GM12878 (cell line): ENCODE results near the gene ACYP1. TPM values are rescaled to one million over a fixed set of nuclear protein-coding genes. Genes with fewer than 3 reads are reported as not detected.

Experiments
- ATAC-seq: fragments of 200-7000 bp; cut with Tn5 transposase; 3 replicates; pipeline ENCODE4 v1.9.1; 2020; ENCODE audit warnings: mild to moderate bottlenecking, moderate library complexity
- BruUV-seq: library from RNA; stranded (reverse); fragments of 400-500 nt; replicated peaks from 2 replicates; lab custom pipeline; 2021; lab: Mats Ljungman, UMichigan
- CTCF ChIA-PET: fragments of 300-600 bp; sonication (Branson Sonifier 250); formaldehyde crosslinking; extraction: SDS; loops from one replicate; lab custom pipeline; 2021; ENCODE audit warnings: inconsistent platforms; lab: Yijun Ruan, JAX
- POLR2A ChIA-PET: fragments of 350-600 bp; formaldehyde crosslinking; extraction: SDS; loops from one replicate; lab custom pipeline; 2021; ENCODE audit warnings: inconsistent platforms; lab: Charles Lee
- RAD21 ChIA-PET: fragments of 300-600 bp; sonication (Branson Sonifier 250); formaldehyde crosslinking; loops from one replicate; lab custom pipeline; 2023; ENCODE audit warnings: antibody characterized with exemption; ENCODE audit not compliant: unreplicated experiment; lab: Charles Lee
- SMC1A ChIA-PET: fragments of 300-600 bp; sonication (Branson Sonifier 250); formaldehyde crosslinking; loops from one replicate; lab custom pipeline; 2023; ENCODE audit not compliant: unreplicated experiment, uncharacterized antibody; lab: Charles Lee
- DNase-seq: peaks from one replicate; pipeline ENCODE4 v3.0.0-alpha.2; 2011; ENCODE audit warnings: low read depth, low spot score
- FAIRE-seq: peaks from 3 replicates; lab custom pipeline; 2011; peaks lifted over from hg19 to GRCh38; lab: Jason Lieb, UNC
- H2AFZ ChIP-seq: 2 replicates; pipeline ENCODE4 v1.6.0; 2011; ENCODE audit warnings: low read depth, low read length, control low read depth; ENCODE audit not compliant: control insufficient read depth
- H3K27ac ChIP-seq: 2 replicates; pipeline ENCODE4 v1.5.1; 2011; ENCODE audit warnings: control low read depth; ENCODE audit not compliant: control insufficient read depth, insufficient read depth
- H3K27me3 ChIP-seq, 2 experiments: replicated peaks in 1 of 2; 2 replicates each; pipeline versions ENCODE4 v1.6.0 to v1.6.1; 2011; ENCODE audit warnings: low read length in 1 of 2; ENCODE audit not compliant: control insufficient read depth in 2 of 2, insufficient read depth in 2 of 2
- H3K36me3 ChIP-seq, 2 experiments: 2 replicates each; pipeline ENCODE4 v1.5.1; 2011; ENCODE audit warnings: low read length in 1 of 2; ENCODE audit not compliant: control insufficient read depth in 2 of 2, insufficient read depth in 2 of 2
- H3K4me1 ChIP-seq: 2 replicates; pipeline ENCODE4 v1.6.1; 2011; ENCODE audit warnings: mild to moderate bottlenecking, low read length, moderate library complexity, mixed read lengths; ENCODE audit not compliant: control insufficient read depth, insufficient read depth
- H3K4me2 ChIP-seq: 2 replicates; pipeline ENCODE4 v1.6.0; 2011; ENCODE audit warnings: control low read depth; ENCODE audit not compliant: control insufficient read depth, insufficient read depth
- H3K4me3 ChIP-seq: fragments of 200-600 bp; sonication (generic); 2 replicates; pipeline ENCODE4 v1.5.1; 2016
- H3K79me2 ChIP-seq: 2 replicates; pipeline ENCODE4 v1.6.0; 2011; ENCODE audit warnings: low read length; ENCODE audit not compliant: control insufficient read depth, insufficient read depth
- H3K9ac ChIP-seq: 2 replicates; pipeline ENCODE4 v1.8.0; 2011; ENCODE audit warnings: low read length, control low read depth, mixed read lengths; ENCODE audit not compliant: control insufficient read depth, insufficient read depth
- H3K9me3 ChIP-seq: replicated peaks from 3 replicates; pipeline ENCODE4 v1.5.1; 2011; ENCODE audit warnings: mild to moderate bottlenecking, low read length; ENCODE audit not compliant: control insufficient read depth, insufficient read depth
- H4K20me1 ChIP-seq: 2 replicates; pipeline ENCODE4 v1.6.0; 2011; ENCODE audit not compliant: control insufficient read depth, insufficient read depth
- ASH2L ChIP-seq: fragments of 300-600, 200-600 bp; sonication (generic); IDR thresholded peaks from 2 replicates; pipeline ENCODE4 v1.6.1; 2017; ENCODE audit warnings: low read depth, mild to moderate bottlenecking, borderline replicate concordance
- ATF2 ChIP-seq: IDR thresholded peaks from 2 replicates; pipeline ENCODE4 v1.6.1; 2012; ENCODE audit warnings: low read length, inconsistent platforms
- BCLAF1 ChIP-seq: fragments of 450-650 bp; IDR thresholded peaks from 2 replicates; pipeline ENCODE4 v1.6.1; 2017; ENCODE audit warnings: antibody characterized with exemption, mild to moderate bottlenecking, moderate library complexity
- CEBPZ ChIP-seq: fragments of 150-350 bp; IDR thresholded peaks from 2 replicates; pipeline ENCODE4 v1.6.1; 2016; ENCODE audit warnings: low read depth, low read length
- CHD1 ChIP-seq: IDR thresholded peaks from 2 replicates; pipeline ENCODE4 v1.6.1; 2012; ENCODE audit warnings: low read depth, low read length, improper control_type of control experiment
- MEF2B ChIP-seq: fragments of 450-650 bp; IDR thresholded peaks from 2 replicates; pipeline ENCODE4 v1.6.1; 2018; ENCODE audit warnings: mild to moderate bottlenecking, moderate library complexity; ENCODE audit not compliant: partially characterized antibody, poor library complexity, severe bottlenecking
- MYC ChIP-seq: IDR thresholded peaks from 2 replicates; pipeline ENCODE4 v1.6.1; 2011; ENCODE audit warnings: mild to moderate bottlenecking, low read length, moderate library complexity, inconsistent platforms; ENCODE audit not compliant: insufficient read depth, insufficient replicate concordance, insufficient read length, severe bottlenecking
- NR2C1 ChIP-seq: fragments of 450-650 bp; IDR thresholded peaks from 2 replicates; pipeline ENCODE4 v1.6.1; 2017; ENCODE audit warnings: antibody characterized with exemption, mild to moderate bottlenecking, moderate library complexity
- RAD21 ChIP-seq: IDR thresholded peaks from 2 replicates; pipeline ENCODE4 v1.6.1; 2011; ENCODE audit warnings: mild to moderate bottlenecking, low read depth, low read length, moderate library complexity; ENCODE audit not compliant: insufficient read depth
- SMARCA5 ChIP-seq: fragments of 450-650 bp; IDR thresholded peaks from 2 replicates; pipeline ENCODE4 v1.6.1; 2017; ENCODE audit warnings: mild to moderate bottlenecking
- SREBF1 ChIP-seq: IDR thresholded peaks from 2 replicates; pipeline ENCODE4 v1.6.1; 2012; ENCODE audit warnings: mild to moderate bottlenecking, low read length
- TCF7 ChIP-seq: IDR thresholded peaks from 2 replicates; pipeline ENCODE4 v1.6.1; 2014; ENCODE audit warnings: antibody characterized with exemption, borderline replicate concordance
- WRNIP1 ChIP-seq: IDR thresholded peaks from 2 replicates; pipeline ENCODE4 v1.6.1; 2011; ENCODE audit warnings: low read depth, low read length, improper control_type of control experiment, borderline replicate concordance
- ZBTB33 ChIP-seq: fragments of 450-650 bp; IDR thresholded peaks from 2 replicates; pipeline ENCODE4 v1.6.1; 2017; ENCODE audit warnings: mild to moderate bottlenecking
- WGBS: methylation state at CpG from one replicate; pipeline ENCODE4 v1.1.6; 2016; ENCODE audit warnings: low lambda C conversion rate; ENCODE audit not compliant: insufficient replicate concordance, insufficient coverage; ENCODE audit errors: missing lambda C conversion rate; 5-methylcytosine and 5-hydroxymethylcytosine counted together
- in situ Hi-C: fragments of 300-500 bp; cut with MboI; formaldehyde crosslinking; loops from 9 replicates; pipeline ENCODE4 v1.14.3; 2018; ENCODE audit warnings: mixed read lengths
- intact Hi-C: fragments of 100-400 bp; cut with micrococcal nuclease; formaldehyde crosslinking; loops from one replicate; pipeline ENCODE4 v1.14.2; 2022; ENCODE audit not compliant: unreplicated experiment
- polyA plus RNA-seq, 11 experiments: library from polyadenylated mRNA; depleted of rRNA in 4 of 11; unstranded in 6 of 11; stranded (reverse) in 5 of 11; fragments of >200 nt; fragmentation: Nextera tagmentation in 4 of 11; fragmentation: Illumina TruSeq in 1 of 11; extraction: Ambion mirVana in 4 of 11; extraction: Trizol in 1 of 11; gene quantifications; 1 replicate in 1 of 11; 2 replicates in 10 of 11; pipeline versions ENCODE4 v1.2.1 to v1.2.3, GENCODE V29; 2011 to 2016; ENCODE audit warnings: inconsistent platforms in 2 of 11, missing spikeins in 2 of 11, low read depth in 1 of 11
- total RNA-seq, 4 experiments: library from RNA; depleted of rRNA in 3 of 4; stranded (reverse); fragments of >200 nt in 3 of 4; fragmentation: Illumina TruSeq in 1 of 4; extraction: Trizol in 1 of 4; gene quantifications; 2 replicates each; pipeline versions ENCODE4 v1.2.1 to v1.2.3, GENCODE V29; 2013 to 2021

Gene ACYP1
- total and polyA plus RNA-seq, 10 of the 15 experiments (the other 5 are each of a cell fraction or from before 2014, with no cell fraction given), result 18.2 to 52.6 (median 43.5) TPM

DNA sequence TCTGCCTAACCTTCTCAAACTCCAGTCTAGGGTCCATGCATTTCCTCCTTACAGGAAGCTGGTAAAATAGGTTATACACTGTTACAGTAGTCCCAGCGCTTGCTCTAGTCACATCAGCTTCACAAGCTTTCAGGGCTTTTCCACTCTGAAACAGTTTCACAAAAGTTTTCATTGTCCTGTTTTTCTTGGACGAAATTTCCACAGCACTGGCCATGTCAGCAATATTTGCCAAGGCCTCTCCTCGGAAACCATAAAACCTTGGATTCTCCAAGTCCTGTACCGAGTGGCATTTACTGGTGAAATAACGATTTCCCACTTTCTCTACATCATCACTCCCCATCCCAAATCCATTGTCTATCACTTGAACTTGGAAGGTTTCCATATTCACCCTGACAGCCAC is 14.7 kb downstream of the ACYP1 start:
- ATAC-seq (no peak), FAIRE-seq (no peak), DNase-seq (no peak)
- Histone ChIP-seq H3K4me2 (no peak overlapping the region), H3K79me2 (peaks cover 18% of the 10 kb centered on the region), H3K4me1 (no peaks in the 10 kb centered on the region), H3K4me3 (no peak overlapping the region), H3K27me3 (no peaks in the 10 kb centered on the region), H3K36me3 (no peaks in the 10 kb centered on the region), H2AFZ (no peak overlapping the region), H4K20me1 (no peaks in the 10 kb centered on the region), H3K9me3 (no peaks in the 10 kb centered on the region; the same call in 2 of the 3 replicates), H3K27ac (no peak overlapping the region), H3K9ac (no peak overlapping the region)
- in situ Hi-C loops, result no loop called here
- no TSS peak for BruUV-seq
- ChIA-PET CTCF (interaction anchor here (1.0 to 2.4 kb wide), 10 partner anchors 8 to 143 kb away, joined by 3 to 12 read pairs (median 4); partner anchors contain the start of gene ACYP1), SMC1A (interaction anchor here (0.8 to 2.3 kb wide), 5 partner anchors 15 to 188 kb away, joined by 3 to 14 read pairs (median 3); partner anchors contain the start of gene ACYP1), POLR2A (interaction anchor here (0.9 to 2.4 kb wide), 4 partner anchors 13 to 107 kb away, joined by 3 to 19 read pairs (median 4); partner anchors contain the start of gene ACYP1), RAD21 (interaction anchor here (3.3 kb wide), 1 partner anchor 14 kb away, joined by 13 read pairs; the partner anchor contains the start of gene ACYP1)
- 99% methylated on average over 5 of the region's 5 CpGs for WGBS
- intact Hi-C loops, result no loop called here
- no peak for TF ChIP-seq WRNIP1
- no peak for TF ChIP-seq RAD21
- no peak for TF ChIP-seq SMARCA5
- no peak for TF ChIP-seq MEF2B
- TF ChIP-seq ATF2, result no peak
- TF ChIP-seq ASH2L, result no peak
- no peak for TF ChIP-seq ZBTB33
- TF ChIP-seq NR2C1, result no peak
- no peak for TF ChIP-seq MYC
- TF ChIP-seq CHD1, result no peak
- TF ChIP-seq BCLAF1, result no peak
- TF ChIP-seq SREBF1, result no peak
- TF ChIP-seq TCF7, result no peak
- no peak for TF ChIP-seq CEBPZ
